ENCODE measurements around the gene HOXA11.

The HOXA11 gene

DNA sequence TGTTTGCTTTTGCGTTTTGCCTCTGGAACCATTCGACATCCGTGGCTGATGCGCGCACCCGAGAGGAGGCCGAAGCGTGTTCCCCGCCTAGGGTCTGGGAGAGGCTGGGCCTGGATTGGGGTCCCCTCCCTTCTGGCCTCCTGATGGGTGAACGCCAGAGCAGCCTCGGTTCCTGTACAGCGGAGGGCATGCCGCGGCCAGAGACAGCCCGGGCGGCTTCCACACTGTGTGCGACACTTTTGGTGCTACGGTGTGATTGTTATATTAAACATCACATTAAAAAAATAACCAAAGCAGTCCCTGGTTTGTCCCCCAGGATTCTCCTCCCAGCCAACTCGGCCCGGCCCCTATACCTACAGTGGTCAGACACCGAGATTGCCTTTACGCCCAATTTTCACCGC lies 24.9 kb downstream of the HOXA11 start:
- H3K27ac ChIP-seq = no peak overlapping the region
- TF ChIP-seq, protein P1, sequence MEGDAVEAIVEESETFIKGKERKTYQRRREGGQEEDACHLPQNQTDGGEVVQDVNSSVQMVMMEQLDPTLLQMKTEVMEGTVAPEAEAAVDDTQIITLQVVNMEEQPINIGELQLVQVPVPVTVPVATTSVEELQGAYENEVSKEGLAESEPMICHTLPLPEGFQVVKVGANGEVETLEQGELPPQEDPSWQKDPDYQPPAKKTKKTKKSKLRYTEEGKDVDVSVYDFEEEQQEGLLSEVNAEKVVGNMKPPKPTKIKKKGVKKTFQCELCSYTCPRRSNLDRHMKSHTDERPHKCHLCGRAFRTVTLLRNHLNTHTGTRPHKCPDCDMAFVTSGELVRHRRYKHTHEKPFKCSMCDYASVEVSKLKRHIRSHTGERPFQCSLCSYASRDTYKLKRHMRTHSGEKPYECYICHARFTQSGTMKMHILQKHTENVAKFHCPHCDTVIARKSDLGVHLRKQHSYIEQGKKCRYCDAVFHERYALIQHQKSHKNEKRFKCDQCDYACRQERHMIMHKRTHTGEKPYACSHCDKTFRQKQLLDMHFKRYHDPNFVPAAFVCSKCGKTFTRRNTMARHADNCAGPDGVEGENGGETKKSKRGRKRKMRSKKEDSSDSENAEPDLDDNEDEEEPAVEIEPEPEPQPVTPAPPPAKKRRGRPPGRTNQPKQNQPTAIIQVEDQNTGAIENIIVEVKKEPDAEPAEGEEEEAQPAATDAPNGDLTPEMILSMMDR (IDR thresholded peaks at IDR 0.05) = no peak
- no peak for TF ChIP-seq ZFX (IDR thresholded peaks at IDR 0.05; ENCODE audit: borderline replicate concordance)

DNA sequence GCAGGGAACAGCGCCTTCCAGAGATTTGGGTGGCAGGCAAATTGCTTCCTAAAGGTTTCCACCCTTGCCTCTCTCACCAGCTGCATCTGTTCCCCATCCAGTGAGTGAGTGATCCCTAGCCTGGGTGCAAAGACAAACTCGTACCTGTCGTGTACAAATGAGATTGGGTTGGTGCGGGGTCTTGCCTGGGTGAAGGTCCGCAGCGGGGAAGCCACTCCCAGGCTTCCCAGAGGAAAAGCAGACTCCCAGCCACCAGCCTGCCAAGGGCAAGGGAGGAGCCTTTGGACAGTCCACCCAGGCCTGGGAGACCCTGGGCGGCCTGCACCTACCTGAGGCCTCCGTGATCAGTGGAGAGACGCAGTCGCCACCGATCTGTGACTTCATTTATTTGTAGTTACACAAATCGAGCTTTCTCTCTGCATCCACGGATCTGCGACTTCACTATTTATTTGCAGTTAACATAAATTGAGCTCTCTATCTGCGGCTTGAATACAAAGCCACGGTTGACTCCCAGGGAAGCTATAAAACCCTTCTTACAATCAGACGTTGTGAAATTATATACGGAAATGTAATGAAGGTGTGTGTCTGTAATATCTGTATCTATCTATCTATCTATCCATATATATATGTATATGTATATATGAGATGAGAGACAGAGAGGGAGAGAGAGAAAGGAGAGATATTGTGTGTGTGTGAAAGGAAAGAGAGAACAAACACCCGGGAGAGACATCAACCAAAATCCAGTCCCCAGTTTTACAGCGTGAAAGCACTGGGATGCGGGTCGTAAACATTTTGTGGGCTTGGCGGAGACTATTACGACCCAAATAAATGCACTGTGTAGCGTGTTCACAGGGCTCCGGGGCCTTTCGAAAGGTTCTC lies 25.5 kb downstream of the HOXA11 start:
- TF ChIP-seq, protein P1 (IDR thresholded peaks at IDR 0.05) = no peak
- TF ChIP-seq ZFX (IDR thresholded peaks at IDR 0.05; ENCODE audit: borderline replicate concordance) = no peak
- no peak overlapping the region for H3K27ac ChIP-seq

DNA sequence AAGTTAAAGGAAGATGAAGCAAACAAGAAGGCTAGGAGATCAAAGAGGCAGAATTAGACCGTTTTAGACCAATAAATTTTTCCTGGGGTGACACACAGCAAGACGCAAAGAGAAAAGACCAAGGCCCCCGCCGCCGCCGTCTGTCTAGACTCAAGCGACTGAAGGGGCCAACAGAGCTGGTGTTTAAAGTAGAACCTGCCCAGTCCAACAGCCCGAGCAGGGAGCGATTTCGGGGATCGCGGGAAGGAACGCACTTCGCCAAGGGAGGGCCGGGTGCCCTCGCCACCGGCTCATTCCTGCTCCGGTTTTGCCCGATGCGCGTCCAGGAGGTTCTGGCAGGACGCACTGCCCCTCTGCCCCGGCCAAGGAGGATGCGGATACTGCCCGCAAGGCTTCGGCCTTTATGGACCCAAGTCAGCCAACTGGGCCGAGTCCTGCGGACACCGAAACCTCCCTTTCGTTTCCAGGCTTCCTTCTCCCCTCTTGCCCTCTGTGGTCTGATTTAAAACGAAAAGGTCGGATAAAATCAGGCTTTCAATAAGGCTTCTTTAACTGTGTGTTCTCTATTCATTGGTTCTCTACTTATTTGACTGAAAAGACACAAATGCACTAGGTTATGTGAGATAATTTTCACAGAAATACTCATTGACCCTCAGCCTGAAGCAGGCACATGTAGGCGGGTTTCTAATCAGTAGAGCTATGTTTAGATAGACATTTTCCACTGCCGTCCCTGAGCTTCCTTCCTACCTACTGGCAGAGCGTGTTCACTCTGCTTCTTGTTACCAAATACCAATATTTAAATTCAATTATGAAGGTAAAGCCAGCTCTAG lies 26.4 kb downstream of the HOXA11 start:
- TF ChIP-seq ZFX (IDR thresholded peaks at IDR 0.05; ENCODE audit: borderline replicate concordance) = no peak
- TF ChIP-seq, protein P1 (IDR thresholded peaks at IDR 0.05) = no peak
- H3K27ac ChIP-seq = no peak overlapping the region

DNA sequence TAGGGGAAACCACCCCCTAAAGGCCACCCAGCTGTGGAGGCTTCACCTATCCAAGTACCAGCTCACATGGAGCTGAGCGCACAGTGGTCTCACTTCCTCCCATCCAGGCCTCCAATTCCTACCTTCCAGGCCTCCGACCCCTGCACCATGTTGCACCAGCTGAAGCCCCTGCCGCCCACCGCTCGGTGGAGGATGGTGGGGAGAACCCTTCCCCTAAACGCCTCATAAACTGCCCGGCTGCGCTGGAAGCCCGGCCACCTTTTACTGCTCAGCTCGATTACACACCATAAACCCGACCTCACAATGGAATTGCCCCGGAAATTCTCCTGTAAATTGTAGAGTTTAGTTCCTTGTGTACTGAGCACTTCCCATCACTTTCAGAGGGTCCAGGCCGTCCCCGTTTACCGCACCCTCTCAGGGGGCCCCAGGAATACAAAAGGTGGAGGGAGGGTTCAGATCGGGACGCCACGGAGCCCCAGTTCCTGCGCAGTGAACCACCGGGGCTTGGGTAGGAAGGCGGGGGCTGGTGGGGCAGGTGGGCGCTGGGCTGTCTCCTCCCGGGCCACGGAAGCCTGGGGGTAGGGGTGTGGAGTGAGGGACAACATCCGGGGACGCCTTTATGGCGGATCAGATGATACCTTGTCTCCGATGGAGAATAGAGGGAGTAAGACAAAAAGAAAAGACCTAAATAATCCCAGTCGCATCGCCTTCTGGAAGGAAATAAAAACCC lies 27.2 kb downstream of the HOXA11 start:
- no peak overlapping the region for H3K27ac ChIP-seq
- TF ChIP-seq ZFX (IDR thresholded peaks at IDR 0.05; ENCODE audit: borderline replicate concordance) = no peak
- TF ChIP-seq, protein P1 (IDR thresholded peaks at IDR 0.05) = no peak

DNA sequence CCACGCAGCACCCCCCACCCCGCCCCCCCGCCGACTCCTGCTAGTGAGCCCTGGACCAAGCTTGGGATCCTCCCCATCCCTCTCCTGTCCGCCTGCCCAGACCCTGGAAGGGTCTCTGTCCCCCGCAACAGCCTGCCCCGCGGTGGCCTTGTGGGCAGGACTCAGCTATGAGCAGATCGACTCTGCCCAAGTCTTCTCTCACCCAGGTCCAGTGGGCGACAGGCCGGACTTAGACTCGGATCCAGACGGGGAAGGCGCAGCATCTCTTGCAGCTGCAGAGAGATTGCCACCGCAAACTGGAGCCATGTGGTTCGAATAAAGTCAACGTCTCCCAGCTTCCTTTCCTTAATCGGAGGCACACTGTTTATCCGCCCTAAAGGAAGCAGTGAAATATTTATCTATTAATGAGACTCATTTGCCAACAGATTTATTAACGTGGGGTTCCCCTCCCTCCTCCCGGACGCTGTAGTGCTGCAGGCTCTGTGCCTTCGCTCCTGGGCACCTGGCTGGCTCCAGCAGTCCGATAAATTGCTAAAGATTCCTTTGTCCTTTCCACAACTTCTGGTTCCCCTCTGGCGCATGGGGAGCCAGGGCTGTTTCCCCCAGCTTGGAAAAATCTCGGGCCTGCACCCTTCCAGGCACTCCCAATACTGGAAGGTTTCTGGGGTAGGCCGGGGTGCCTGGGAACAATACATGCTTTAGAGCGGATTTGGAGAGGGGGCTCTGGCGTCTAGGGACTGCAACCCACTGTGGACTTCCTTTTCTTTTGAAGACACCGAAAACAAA lies 27.9 kb downstream of the HOXA11 start:
- H3K27ac ChIP-seq = no peak overlapping the region
- no peak for TF ChIP-seq ZFX (IDR thresholded peaks at IDR 0.05; ENCODE audit: borderline replicate concordance)
- TF ChIP-seq, protein P1 (IDR thresholded peaks at IDR 0.05) = no peak

DNA sequence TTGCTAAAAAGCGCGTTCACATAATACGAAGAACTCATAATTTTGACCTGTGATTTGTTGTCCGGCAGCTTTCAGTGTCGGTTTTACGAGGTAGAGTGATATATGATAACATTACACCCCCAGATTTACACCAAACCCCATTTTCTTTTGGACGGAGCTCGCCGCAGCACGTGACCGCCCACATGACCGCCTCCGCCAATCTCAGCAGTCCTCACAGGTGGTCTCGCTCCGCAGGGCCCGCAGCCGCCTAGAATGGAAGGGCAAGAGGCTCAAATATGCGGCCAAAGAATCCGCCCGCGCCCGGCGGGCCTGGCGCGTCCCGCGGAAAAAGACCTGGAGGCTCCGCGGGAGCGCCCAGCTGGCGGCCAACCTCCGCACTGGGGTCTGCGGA lies 28.5 kb downstream of the HOXA11 start, which contains the start of gene HOXA7:
Gene HOXA7 (minus strand): TSS at position 168 of the 391 bp plus-strand sequence. CDS start 130 bp downstream, at position 38.
- peak within 1 kb of the TSS; percentile 99 for H3K27ac ChIP-seq
- TF ChIP-seq, protein P1 (IDR thresholded peaks at IDR 0.05) = no peak
- TF ChIP-seq ZFX (IDR thresholded peaks at IDR 0.05; ENCODE audit: borderline replicate concordance) = no peak
